Ectodermal cell (in vitro differentiated cells): ENCODE measurements around the gene KCNB1.

Experiments
- H3K27ac ChIP-seq: 2 replicates; pipeline ENCODE4 v1.7.0; 2013; ENCODE audit warnings: mild to moderate bottlenecking, low read depth, low read length; ENCODE audit not compliant: insufficient read depth, poor library complexity, severe bottlenecking
- H3K27me3 ChIP-seq: 2 replicates; pipeline ENCODE4 v1.7.0; 2013; ENCODE audit warnings: mild to moderate bottlenecking, low read length; ENCODE audit not compliant: insufficient read depth, control insufficient read depth, poor library complexity, severe bottlenecking
- H3K36me3 ChIP-seq: one replicate; pipeline ENCODE4 v1.7.0; 2013; ENCODE audit warnings: low read length; ENCODE audit not compliant: control insufficient read depth, insufficient read depth
- H3K4me1 ChIP-seq: one replicate; pipeline ENCODE4 v1.7.0; 2013; ENCODE audit warnings: low read length; ENCODE audit not compliant: control insufficient read depth, insufficient read depth
- H3K4me3 ChIP-seq: 2 replicates; pipeline ENCODE4 v1.7.0; 2013; ENCODE audit warnings: low read depth, low read length, control low read depth; ENCODE audit not compliant: insufficient read depth
- H3K9me3 ChIP-seq: 2 replicates; pipeline ENCODE4 v1.7.0; 2013; ENCODE audit warnings: mild to moderate bottlenecking, low read length, moderate library complexity; ENCODE audit not compliant: control insufficient read depth
- WGBS, 2 experiments: methylation state at CpG; one replicate each; pipeline ENCODE4 v1.1.7; 2013; ENCODE audit warnings: missing lambda C conversion rate in 2 of 2; 5-methylcytosine and 5-hydroxymethylcytosine counted together

KCNB1 gene

GRCh38 chr20:49475292-49476015, 7.0 kb downstream of the KCNB1 start:
- no peaks in the 10 kb centered on the region for H3K36me3 ChIP-seq
- WGBS, 2 experiments = 92 to 94% methylated on average over 6 of the region's 6 CpGs
- H3K27me3 ChIP-seq = no peaks in the 10 kb centered on the region
- peaks cover 5% of the 10 kb centered on the region for H3K4me1 ChIP-seq
- no peak overlapping the region for H3K27ac ChIP-seq
- H3K4me3 ChIP-seq = no peak overlapping the region
- H3K9me3 ChIP-seq = no peaks in the 10 kb centered on the region

- Histone ChIP-seq H3K4me3 (no peak overlapping the region), H3K4me1 (no peaks in the 10 kb centered on the region), H3K36me3 (no peaks in the 10 kb centered on the region), H3K9me3 (no peaks in the 10 kb centered on the region), H3K27me3 (no peaks in the 10 kb centered on the region), H3K27ac (no peak overlapping the region)
- 86 to 90% methylated on average over 5 of the region's 5 CpGs for WGBS, 2 experiments
These were observed 11.1 kb downstream of the KCNB1 start for GRCh38 chr20:49471397-49471796.

GRCh38 chr20:49470922-49471321, 11.5 kb downstream of the KCNB1 start:
- no peaks in the 10 kb centered on the region for H3K36me3 ChIP-seq
- 86 to 90% methylated on average over 6 of the region's 6 CpGs for WGBS, 2 experiments
- H3K27me3 ChIP-seq = no peaks in the 10 kb centered on the region

GRCh38 chr20:49469060-49469459, 13.4 kb downstream of the KCNB1 start:
- Histone ChIP-seq H3K36me3 (no peaks in the 10 kb centered on the region), H3K27me3 (no peaks in the 10 kb centered on the region), H3K4me3 (no peak overlapping the region), H3K9me3 (no peaks in the 10 kb centered on the region), H3K27ac (no peak overlapping the region), H3K4me1 (no peaks in the 10 kb centered on the region)
- 80 to 87% methylated on average over 6 of the region's 6 CpGs for WGBS, 2 experiments

More at GRCh38 chr20:49470922-49471321, 11.5 kb downstream of the KCNB1 start:
- no peaks in the 10 kb centered on the region for H3K9me3 ChIP-seq
- H3K27ac ChIP-seq = no peak overlapping the region
- H3K4me3 ChIP-seq = no peak overlapping the region
- H3K4me1 ChIP-seq = no peaks in the 10 kb centered on the region

- 89 to 90% methylated on average over 7 of the region's 7 CpGs for WGBS, 2 experiments
- Histone ChIP-seq H3K9me3 (no peaks in the 10 kb centered on the region), H3K4me1 (no peaks in the 10 kb centered on the region), H3K36me3 (no peaks in the 10 kb centered on the region), H3K4me3 (no peak overlapping the region), H3K27ac (no peak overlapping the region), H3K27me3 (no peaks in the 10 kb centered on the region)
These were observed 14.1 kb downstream of the KCNB1 start for GRCh38 chr20:49468412-49468811.

GRCh38 chr20:49466114-49466912, 16.2 kb downstream of the KCNB1 start:
- Histone ChIP-seq H3K9me3 (no peaks in the 10 kb centered on the region), H3K36me3 (no peaks in the 10 kb centered on the region), H3K4me3 (no peak overlapping the region), H3K27ac (no peak overlapping the region), H3K4me1 (no peaks in the 10 kb centered on the region), H3K27me3 (no peaks in the 10 kb centered on the region)
- WGBS, 2 experiments = 95% methylated on average over 8 of the region's 8 CpGs

- WGBS, 2 experiments = 78 to 79% methylated on average over 7 of the region's 7 CpGs
- no peaks in the 10 kb centered on the region for H3K9me3 ChIP-seq
- H3K27ac ChIP-seq = no peak overlapping the region
- H3K4me1 ChIP-seq = no peaks in the 10 kb centered on the region
- no peak overlapping the region for H3K4me3 ChIP-seq
- no peaks in the 10 kb centered on the region for H3K27me3 ChIP-seq
- H3K36me3 ChIP-seq = no peaks in the 10 kb centered on the region
These were observed 17.9 kb downstream of the KCNB1 start for GRCh38 chr20:49464556-49464955.

GRCh38 chr20:49462626-49463025, 19.8 kb downstream of the KCNB1 start:
- 91 to 94% methylated on average over 6 of the region's 6 CpGs for WGBS, 2 experiments
- Histone ChIP-seq H3K36me3 (no peaks in the 10 kb centered on the region), H3K4me1 (no peaks in the 10 kb centered on the region), H3K27me3 (no peaks in the 10 kb centered on the region), H3K9me3 (no peaks in the 10 kb centered on the region), H3K27ac (no peak overlapping the region), H3K4me3 (no peak overlapping the region)

- Histone ChIP-seq H3K9me3 (no peaks in the 10 kb centered on the region), H3K27me3 (no peaks in the 10 kb centered on the region), H3K4me1 (no peaks in the 10 kb centered on the region), H3K27ac (no peak overlapping the region), H3K4me3 (no peak overlapping the region), H3K36me3 (no peaks in the 10 kb centered on the region)
- whole genome bisulfite sequencing, 2 experiments = 94 to 95% methylated on average over 8 of the region's 9 CpGs
These were observed 20.4 kb downstream of the KCNB1 start for GRCh38 chr20:49461894-49462620.

GRCh38 chr20:49460916-49461315, 21.6 kb downstream of the KCNB1 start:
- no peak overlapping the region for H3K4me3 ChIP-seq
- H3K36me3 ChIP-seq = no peaks in the 10 kb centered on the region
- no peaks in the 10 kb centered on the region for H3K4me1 ChIP-seq
- H3K9me3 ChIP-seq = no peaks in the 10 kb centered on the region
- WGBS, 2 experiments = 89 to 90% methylated on average over 5 of the region's 5 CpGs
- H3K27me3 ChIP-seq = no peaks in the 10 kb centered on the region
- H3K27ac ChIP-seq = no peak overlapping the region
